Measurements from ENCODE around the gene PRRG2. TPM values are rescaled to one million over a fixed set of nuclear protein-coding genes. Genes with fewer than 3 reads are reported as not detected.

The PRRG2 gene
- total RNA-seq, 1 donor = 0.27 TPM

- TF ChIP-seq, protein P1, sequence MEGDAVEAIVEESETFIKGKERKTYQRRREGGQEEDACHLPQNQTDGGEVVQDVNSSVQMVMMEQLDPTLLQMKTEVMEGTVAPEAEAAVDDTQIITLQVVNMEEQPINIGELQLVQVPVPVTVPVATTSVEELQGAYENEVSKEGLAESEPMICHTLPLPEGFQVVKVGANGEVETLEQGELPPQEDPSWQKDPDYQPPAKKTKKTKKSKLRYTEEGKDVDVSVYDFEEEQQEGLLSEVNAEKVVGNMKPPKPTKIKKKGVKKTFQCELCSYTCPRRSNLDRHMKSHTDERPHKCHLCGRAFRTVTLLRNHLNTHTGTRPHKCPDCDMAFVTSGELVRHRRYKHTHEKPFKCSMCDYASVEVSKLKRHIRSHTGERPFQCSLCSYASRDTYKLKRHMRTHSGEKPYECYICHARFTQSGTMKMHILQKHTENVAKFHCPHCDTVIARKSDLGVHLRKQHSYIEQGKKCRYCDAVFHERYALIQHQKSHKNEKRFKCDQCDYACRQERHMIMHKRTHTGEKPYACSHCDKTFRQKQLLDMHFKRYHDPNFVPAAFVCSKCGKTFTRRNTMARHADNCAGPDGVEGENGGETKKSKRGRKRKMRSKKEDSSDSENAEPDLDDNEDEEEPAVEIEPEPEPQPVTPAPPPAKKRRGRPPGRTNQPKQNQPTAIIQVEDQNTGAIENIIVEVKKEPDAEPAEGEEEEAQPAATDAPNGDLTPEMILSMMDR (IDR thresholded peaks at IDR 0.05; ENCODE audit: insufficient read depth, low read length) = no peak
- peak overlapping the region; percentile 82 for H3K4me3 ChIP-seq (ENCODE audit: low read depth, low read length)
- peak; percentile 41 for DNase-seq (ENCODE audit: low read depth)
Observed at GRCh38 chr19:49591731-49592485, 10.8 kb downstream of the PRRG2 start.

GRCh38 chr19:49592486-49593232 is 11.5 kb downstream of the PRRG2 start:
- no peak for DNase-seq (ENCODE audit: low read depth)
- TF ChIP-seq, protein P1 (IDR thresholded peaks at IDR 0.05; ENCODE audit: insufficient read depth, low read length) = no peak

GRCh38 chr19:49593233-49594113 is 12.4 kb downstream of the PRRG2 start:
- TF ChIP-seq, protein P1 (IDR thresholded peaks at IDR 0.05; ENCODE audit: insufficient read depth, low read length) = no peak
- DNase-seq (ENCODE audit: low read depth) = peak; percentile 90
- H3K4me3 ChIP-seq (ENCODE audit: low read depth, low read length) = peak overlapping the region; percentile 82

More at GRCh38 chr19:49592486-49593232, 11.5 kb downstream of the PRRG2 start:
- H3K4me3 ChIP-seq (ENCODE audit: low read depth, low read length) = peak overlapping the region; percentile 82

DNA sequence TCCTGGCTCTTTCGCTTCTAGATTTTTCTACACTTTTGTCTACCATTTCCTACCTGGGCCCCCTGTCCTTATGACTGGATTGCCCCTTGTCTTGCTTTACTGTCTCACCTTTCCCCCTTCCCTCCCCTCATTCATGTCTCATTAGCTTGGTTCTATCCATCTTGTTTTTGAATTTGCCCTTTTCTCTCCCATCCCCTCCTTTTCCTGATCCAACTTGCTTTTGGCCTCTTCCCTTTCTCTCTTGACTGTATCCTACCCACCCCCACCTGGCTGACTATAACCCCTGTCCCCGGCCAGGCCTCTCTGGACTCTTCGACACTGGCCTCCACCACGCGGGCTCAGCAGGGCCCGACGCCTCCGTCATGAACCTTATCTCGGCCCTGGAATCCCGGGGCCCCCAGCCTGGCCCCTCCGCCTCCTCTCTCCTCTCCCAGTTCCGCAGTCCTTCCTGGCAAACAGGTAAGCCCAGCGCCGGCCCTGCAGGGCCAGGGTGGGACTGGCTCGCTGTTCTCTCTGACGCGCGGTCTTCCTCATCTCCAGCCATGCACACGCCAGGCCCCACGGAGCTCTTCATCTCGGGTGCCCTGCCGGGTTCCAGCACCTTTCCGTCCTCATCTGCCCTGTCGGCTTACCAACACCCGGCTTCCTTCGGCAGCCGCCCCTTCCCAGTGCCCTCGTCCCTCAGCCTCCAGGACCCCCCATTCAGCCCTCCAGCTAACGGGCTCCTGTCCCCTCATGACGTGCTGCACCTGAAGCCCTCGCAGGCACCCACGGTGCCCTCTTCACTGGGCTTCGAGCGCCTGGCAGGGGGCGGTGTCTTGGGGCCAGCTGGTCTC is 13.3 kb downstream of the PRRG2 start:
- no peak for DNase-seq (ENCODE audit: low read depth)
- H3K4me3 ChIP-seq (ENCODE audit: low read depth, low read length) = no peak overlapping the region
- TF ChIP-seq, protein P1 (IDR thresholded peaks at IDR 0.05; ENCODE audit: insufficient read depth, low read length) = no peak

GRCh38 chr19:49594993-49595818 is 14.1 kb downstream of the PRRG2 start:
- TF ChIP-seq, protein P1 (IDR thresholded peaks at IDR 0.05; ENCODE audit: insufficient read depth, low read length) = no peak
- H3K4me3 ChIP-seq (ENCODE audit: low read depth, low read length) = no peak overlapping the region
- DNase-seq (ENCODE audit: low read depth) = no peak
